ENCODE data around the gene AMER3. TPM values are rescaled to one million over a fixed set of nuclear protein-coding genes. Genes with fewer than 3 reads are reported as not detected.

AMER3 gene
- polyA plus RNA-seq, 1 of the 3 experiments (the other 2 are of a cell fraction) = under 0.01 TPM

DNA sequence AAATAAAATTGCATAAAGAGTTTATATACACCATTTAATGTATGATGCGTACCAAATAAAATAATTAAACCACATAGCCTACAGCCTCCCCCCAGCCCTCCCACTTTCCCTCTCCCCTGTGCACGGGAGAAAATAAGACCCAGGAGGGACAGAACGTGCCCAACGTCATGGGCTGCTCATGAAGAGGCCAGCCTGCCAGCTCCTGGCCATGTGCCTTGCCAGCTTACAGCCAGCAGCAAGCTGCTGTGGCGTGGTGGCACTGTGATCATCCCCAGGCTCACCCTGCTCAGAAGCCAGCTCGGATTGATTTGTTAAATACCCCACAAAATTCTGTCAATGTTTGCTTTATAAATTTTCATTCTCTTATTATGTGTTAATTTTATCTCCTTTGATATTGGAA is 18.9 kb upstream of the AMER3 start:
- no peaks in the 10 kb centered on the region for H3K9me3 ChIP-seq
- TF ChIP-seq, protein P1, sequence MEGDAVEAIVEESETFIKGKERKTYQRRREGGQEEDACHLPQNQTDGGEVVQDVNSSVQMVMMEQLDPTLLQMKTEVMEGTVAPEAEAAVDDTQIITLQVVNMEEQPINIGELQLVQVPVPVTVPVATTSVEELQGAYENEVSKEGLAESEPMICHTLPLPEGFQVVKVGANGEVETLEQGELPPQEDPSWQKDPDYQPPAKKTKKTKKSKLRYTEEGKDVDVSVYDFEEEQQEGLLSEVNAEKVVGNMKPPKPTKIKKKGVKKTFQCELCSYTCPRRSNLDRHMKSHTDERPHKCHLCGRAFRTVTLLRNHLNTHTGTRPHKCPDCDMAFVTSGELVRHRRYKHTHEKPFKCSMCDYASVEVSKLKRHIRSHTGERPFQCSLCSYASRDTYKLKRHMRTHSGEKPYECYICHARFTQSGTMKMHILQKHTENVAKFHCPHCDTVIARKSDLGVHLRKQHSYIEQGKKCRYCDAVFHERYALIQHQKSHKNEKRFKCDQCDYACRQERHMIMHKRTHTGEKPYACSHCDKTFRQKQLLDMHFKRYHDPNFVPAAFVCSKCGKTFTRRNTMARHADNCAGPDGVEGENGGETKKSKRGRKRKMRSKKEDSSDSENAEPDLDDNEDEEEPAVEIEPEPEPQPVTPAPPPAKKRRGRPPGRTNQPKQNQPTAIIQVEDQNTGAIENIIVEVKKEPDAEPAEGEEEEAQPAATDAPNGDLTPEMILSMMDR (IDR thresholded peaks at IDR 0.05) = no peak
- TF ChIP-seq TEAD4 (IDR thresholded peaks at IDR 0.05; ENCODE audit: borderline replicate concordance, insufficient read depth) (no peak), GABPA (IDR thresholded peaks at IDR 0.05; ENCODE audit: low read depth) (no peak), FOXM1 (IDR thresholded peaks at IDR 0.05; ENCODE audit: low read depth) (no peak), EP300 (IDR thresholded peaks at IDR 0.05; ENCODE audit: borderline replicate concordance in 1 of 2, low read depth in 1 of 2, low read length in 1 of 2) (no peak), MXI1 (IDR thresholded peaks at IDR 0.05; ENCODE audit: low read depth, low read length) (no peak), FOXJ3 (CRISPR knock-in tag; IDR thresholded peaks at IDR 0.05) (no peak), RAD21 (IDR thresholded peaks at IDR 0.05; ENCODE audit: low read length) (no peak), JUND (IDR thresholded peaks at IDR 0.05) (no peak), RFX5 (IDR thresholded peaks at IDR 0.05; ENCODE audit: low read length) (no peak), POLR2AphosphoS5 (IDR thresholded peaks at IDR 0.05; ENCODE audit: low read depth, low read length) (no peak)
- TF ChIP-seq, protein P2, sequence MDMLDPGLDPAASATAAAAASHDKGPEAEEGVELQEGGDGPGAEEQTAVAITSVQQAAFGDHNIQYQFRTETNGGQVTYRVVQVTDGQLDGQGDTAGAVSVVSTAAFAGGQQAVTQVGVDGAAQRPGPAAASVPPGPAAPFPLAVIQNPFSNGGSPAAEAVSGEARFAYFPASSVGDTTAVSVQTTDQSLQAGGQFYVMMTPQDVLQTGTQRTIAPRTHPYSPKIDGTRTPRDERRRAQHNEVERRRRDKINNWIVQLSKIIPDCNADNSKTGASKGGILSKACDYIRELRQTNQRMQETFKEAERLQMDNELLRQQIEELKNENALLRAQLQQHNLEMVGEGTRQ (IDR thresholded peaks at IDR 0.05; ENCODE audit: borderline replicate concordance, low read depth, low read length) = no peak
- TF ChIP-seq, protein P3, sequence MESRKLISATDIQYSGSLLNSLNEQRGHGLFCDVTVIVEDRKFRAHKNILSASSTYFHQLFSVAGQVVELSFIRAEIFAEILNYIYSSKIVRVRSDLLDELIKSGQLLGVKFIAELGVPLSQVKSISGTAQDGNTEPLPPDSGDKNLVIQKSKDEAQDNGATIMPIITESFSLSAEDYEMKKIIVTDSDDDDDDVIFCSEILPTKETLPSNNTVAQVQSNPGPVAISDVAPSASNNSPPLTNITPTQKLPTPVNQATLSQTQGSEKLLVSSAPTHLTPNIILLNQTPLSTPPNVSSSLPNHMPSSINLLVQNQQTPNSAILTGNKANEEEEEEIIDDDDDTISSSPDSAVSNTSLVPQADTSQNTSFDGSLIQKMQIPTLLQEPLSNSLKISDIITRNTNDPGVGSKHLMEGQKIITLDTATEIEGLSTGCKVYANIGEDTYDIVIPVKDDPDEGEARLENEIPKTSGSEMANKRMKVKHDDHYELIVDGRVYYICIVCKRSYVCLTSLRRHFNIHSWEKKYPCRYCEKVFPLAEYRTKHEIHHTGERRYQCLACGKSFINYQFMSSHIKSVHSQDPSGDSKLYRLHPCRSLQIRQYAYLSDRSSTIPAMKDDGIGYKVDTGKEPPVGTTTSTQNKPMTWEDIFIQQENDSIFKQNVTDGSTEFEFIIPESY (IDR thresholded peaks at IDR 0.05; ENCODE audit: borderline replicate concordance, low read depth) = no peak
- TF ChIP-seq, protein P4, sequence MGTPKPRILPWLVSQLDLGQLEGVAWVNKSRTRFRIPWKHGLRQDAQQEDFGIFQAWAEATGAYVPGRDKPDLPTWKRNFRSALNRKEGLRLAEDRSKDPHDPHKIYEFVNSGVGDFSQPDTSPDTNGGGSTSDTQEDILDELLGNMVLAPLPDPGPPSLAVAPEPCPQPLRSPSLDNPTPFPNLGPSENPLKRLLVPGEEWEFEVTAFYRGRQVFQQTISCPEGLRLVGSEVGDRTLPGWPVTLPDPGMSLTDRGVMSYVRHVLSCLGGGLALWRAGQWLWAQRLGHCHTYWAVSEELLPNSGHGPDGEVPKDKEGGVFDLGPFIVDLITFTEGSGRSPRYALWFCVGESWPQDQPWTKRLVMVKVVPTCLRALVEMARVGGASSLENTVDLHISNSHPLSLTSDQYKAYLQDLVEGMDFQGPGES (IDR thresholded peaks at IDR 0.05; ENCODE audit: low read depth, low read length) = no peak
- TF ChIP-seq, protein P5, sequence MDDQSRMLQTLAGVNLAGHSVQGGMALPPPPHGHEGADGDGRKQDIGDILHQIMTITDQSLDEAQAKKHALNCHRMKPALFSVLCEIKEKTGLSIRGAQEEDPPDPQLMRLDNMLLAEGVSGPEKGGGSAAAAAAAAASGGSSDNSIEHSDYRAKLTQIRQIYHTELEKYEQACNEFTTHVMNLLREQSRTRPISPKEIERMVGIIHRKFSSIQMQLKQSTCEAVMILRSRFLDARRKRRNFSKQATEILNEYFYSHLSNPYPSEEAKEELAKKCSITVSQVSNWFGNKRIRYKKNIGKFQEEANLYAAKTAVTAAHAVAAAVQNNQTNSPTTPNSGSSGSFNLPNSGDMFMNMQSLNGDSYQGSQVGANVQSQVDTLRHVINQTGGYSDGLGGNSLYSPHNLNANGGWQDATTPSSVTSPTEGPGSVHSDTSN (IDR thresholded peaks at IDR 0.05) = no peak
- no peak overlapping the region for H3K27ac ChIP-seq (ENCODE audit: low read depth in 2 of 2, low read length in 1 of 2)
- no peaks in the 10 kb centered on the region for H3F3A ChIP-seq (replicated peaks; ENCODE audit: insufficient read depth)
- H3K36me3 ChIP-seq (replicated peaks in 1 of 2; ENCODE audit: control insufficient read depth in 1 of 2, insufficient read depth in 2 of 2, low read length in 1 of 2) = no peaks in the 10 kb centered on the region
- no peaks in the 10 kb centered on the region for H4K20me1 ChIP-seq (ENCODE audit: insufficient read depth)
- WGBS (ENCODE audit: low lambda C conversion rate) = 34% methylated on average over 6 of the region's 6 CpGs
- no peak overlapping the region for H3K4me3 ChIP-seq (ENCODE audit: low read depth in 2 of 2, low read length in 1 of 2)
- no peak overlapping the region for H2AFZ ChIP-seq (ENCODE audit: low read depth)
- H3K4me2 ChIP-seq = no peak overlapping the region
- no peaks in the 10 kb centered on the region for H3K9me2 ChIP-seq
- CTCF ChIA-PET = no interaction called here
- H3K79me2 ChIP-seq (ENCODE audit: insufficient read depth) = no peaks in the 10 kb centered on the region
- peaks cover 0 to 2% of the 10 kb centered on the region in 2 experiments; a peak in 1 of 4 replicates for H3K4me1 ChIP-seq (ENCODE audit: control insufficient read depth in 1 of 2, insufficient read depth in 2 of 2, low read depth in 1 of 2, low read length in 1 of 2)
- no peaks in the 10 kb centered on the region for H3K27me3 ChIP-seq (ENCODE audit: insufficient read depth)
- no peak overlapping the region for H3K9ac ChIP-seq
- no peak for DNase-seq
- POLR2A ChIA-PET = no interaction called here

Measured in SK-N-SH (cell line).